HG03196 (cell line): ENCODE measurements around the gene CCR5.
"Not testable (repeated sequence)": the region's sequence is repeated elsewhere in the genome, so short reads cannot be mapped to it uniquely, and the experiment has no call there.

Experiments used
- ATAC-seq: cut with Tn5 transposase; IDR thresholded peaks from one replicate; pipeline ENCODE4 v1.9.1; 2021; ENCODE audit not compliant: unreplicated experiment

Gene CCR5

DNA sequence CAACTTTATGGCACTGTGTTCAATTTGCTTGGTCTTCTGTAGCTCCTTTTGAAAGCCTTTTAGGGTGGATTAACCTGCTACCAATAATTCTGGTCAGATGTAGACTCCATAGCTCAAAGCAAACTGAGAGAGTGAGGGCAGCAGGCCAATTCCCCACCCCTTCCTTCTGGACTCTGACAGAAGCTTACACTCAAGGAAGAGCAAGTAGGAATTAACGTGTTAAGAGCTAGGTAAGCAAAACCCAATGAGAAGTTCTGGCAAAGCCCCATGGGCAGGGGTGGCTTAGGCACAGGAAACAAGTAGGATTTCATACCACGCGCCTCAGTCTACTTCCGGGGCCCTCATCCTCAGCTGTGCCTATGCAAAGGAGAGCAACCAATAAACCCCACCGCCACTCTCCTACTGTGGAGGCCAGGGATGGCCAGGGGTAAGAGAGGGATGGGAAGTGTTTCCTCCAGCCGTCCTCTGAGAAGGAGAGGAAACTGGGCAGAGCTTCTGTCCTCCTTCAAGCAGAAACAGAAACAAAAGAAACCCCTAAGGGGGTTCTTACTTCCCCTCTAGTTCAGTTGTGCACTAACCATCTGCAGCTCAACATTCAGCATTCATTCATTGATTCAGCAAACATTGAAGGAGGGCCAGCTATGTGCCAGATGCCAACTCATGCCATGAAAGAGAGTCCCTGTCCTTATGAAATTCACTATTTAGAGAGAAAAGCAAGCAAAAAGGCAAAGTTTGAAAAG is 12.6 kb downstream of the CCR5 start:
- no peak for ATAC-seq

DNA sequence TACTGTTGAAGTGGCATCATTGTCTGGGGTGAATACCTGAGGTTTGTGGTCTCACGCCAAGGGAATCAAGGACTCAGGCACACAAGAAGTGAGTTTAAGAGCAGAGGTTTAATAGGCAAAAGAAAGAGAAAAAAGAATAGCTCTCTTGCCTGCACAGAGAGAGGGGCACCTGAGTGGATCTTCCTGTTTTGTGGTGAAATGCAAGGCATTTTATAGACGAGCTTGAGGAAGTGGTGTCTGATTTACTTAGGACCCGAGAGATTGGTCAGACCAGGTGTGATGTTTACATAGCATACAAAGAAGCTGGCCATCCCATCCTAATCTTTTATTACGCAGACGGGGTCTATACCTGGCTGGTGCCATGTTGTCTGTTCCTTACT is 13.2 kb downstream of the CCR5 start:
- no peak for ATAC-seq

DNA sequence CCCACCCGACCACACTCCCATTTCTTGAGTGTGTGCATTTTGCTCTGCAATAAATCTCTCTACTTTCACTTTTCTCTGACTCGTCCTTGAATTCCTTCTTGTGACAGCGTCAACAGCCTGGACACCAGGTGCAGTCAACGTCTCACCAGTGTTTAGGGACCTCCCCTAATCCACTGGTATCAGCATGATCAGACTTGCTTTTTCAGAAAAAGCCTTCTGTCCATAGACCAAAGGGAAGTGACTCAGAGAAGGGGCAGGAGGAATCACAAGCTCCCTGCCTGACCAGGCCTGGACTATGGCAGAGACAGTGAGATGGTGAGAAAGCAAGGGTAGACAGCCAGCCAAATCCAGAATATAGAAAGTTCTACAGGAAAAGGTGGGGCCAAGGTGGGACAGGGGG is 15.5 kb downstream of the CCR5 start:
- no peak for ATAC-seq

- ATAC-seq: not testable (repeated sequence)
These were observed 18.1 kb downstream of the CCR5 start for GRCh38 chr3:46388847-46389246.

GRCh38 chr3:46389306-46389705 is 18.6 kb downstream of the CCR5 start:
- ATAC-seq: no peak

DNA sequence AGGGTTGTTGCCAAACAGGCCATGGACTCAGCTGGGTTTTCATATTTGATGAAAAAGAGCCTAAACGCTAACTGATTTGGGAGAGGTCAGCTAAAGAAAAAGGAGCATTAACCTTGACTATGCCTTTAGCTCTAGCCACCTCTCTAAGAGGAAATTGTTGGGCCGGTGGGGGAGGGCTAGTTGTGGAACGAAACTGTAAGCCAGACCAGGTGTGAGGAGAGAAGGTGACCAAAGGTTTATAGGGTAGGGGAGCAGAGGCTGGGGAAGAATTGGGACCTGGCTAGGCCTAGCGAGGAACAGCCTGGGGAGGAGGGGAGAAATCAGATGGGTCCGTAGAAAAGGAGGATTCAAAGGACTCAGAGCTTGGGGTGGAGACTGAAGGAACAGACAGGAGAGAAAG is 20.8 kb downstream of the CCR5 start:
- not testable (repeated sequence) for ATAC-seq

DNA sequence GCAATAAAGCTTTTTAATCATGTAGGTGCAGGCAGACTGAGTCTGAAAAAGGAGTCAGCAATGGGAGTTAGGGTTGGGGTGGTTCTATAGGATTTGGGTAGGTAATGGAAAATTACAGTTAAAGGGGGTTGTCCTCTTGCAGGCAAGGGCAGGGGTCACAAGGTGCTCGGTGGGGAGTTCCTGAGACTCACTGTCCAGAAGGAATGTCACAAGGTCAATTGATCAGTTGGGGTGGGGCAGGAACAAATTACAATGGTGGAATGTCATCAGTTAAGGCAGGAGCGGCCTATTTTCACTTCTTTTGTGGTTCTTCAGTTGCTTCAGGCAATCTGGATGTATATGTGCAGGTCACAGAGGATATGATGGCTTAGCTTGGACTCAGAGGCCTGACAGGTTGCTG is 22.3 kb downstream of the CCR5 start:
- ATAC-seq: no peak

GRCh38 chr3:46393554-46394434 is 23.0 kb downstream of the CCR5 start:
- ATAC-seq: no peak

- no peak for ATAC-seq
These were observed 24.5 kb downstream of the CCR5 start for GRCh38 chr3:46395210-46395661.

- no peak for ATAC-seq
These were observed 25.2 kb downstream of the CCR5 start for GRCh38 chr3:46395766-46396530.

DNA sequence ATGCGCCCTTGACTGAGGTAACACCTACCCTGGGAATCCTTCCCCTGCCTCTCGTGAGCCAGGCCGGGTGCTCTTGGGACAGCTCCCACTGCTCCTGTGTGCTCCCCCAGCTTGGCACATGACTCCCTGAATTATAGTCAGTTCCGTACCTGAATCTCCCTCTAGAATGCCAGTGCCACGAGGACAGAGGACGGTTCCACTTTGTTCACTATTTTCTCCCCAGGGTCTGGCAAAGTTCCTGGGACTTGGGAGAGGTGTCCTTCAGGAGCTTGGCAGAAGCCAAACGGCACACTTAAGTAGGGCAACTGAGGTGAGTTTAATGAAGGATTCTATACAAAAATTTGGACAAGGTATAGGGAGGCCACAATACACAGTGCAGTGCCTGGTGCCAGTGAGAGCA is 26.4 kb downstream of the CCR5 start:
- no peak for ATAC-seq

GRCh38 chr3:46398186-46398955 is 27.6 kb downstream of the CCR5 start:
- no peak for ATAC-seq

- ATAC-seq: no peak
These were observed 28.4 kb downstream of the CCR5 start for GRCh38 chr3:46399098-46399497.

DNA sequence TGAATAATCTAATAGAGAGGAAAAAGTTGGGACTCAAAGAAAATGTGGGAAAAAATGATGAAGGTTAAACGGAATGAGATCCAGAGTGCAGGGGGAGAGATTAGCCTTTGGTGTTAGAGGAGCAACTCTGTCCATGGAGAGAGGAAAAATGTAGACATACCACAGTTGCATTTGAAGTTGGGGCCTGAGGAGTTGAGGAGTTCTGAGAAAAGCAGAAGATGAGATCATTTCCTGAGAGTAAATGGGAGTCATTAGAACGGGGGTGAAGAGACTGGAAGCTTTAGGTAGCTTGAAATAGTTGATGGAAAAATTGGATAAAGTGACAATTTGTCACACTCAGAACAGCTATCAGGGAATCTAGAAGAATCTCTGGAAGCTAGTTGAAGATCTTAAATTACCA is 28.8 kb downstream of the CCR5 start:
- no peak for ATAC-seq

DNA sequence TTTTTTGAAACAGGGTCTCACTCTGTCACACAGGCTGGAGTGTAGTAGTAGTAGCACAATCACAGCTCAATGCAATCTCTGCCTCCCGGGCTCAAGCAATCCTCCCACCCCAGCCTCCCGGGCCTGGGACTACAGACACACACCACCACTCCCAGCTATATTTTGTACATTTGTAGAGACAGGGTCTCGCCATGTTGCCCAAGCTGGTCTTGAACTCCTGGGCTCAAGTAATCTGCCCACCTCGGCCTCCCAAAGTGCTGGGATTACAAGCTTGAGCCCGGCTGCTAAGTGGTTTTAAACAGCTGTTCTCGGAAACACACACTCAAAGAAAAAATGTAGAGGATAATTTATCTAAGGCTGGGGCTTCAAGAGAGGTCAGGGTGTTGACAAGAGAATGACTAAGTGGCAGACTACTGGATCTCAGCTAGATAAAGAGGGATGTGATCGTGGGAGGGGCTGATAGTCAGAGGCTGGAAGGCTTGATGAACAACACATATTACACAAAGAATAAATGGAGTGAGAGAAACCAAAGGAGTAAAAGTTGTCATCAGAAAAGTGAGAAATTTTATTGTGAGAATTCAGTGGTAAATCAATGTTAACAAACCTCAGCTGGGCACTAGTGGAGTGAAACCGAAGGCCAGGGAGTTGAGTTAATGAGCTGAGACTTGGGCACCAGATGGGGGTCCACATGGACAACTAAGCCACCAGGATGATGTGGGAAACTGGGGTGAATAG is 29.4 kb downstream of the CCR5 start:
- no peak for ATAC-seq

GRCh38 chr3:46400846-46401245 is 30.1 kb downstream of the CCR5 start:
- ATAC-seq: no peak

DNA sequence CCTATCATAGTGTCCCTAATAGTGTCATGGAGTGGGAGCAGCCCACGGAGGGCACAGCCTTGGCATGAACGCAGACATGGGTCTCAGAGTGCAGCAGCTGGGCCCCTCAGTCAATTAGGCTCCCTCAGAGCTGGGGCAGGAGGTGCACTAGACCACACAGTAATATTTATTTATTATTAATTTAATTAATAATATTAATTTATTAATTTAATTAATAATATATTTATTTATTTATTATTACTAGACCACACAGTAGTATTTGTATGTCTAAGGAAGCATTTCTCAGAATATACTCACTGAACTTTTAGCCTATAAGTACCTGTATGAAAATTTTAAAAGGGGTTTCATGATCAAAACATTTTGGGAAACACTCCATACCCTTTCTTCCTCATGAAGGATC is 30.8 kb downstream of the CCR5 start:
- ATAC-seq: no peak

- not testable (repeated sequence) for ATAC-seq
These were observed 32.2 kb downstream of the CCR5 start for GRCh38 chr3:46402902-46403301.

DNA sequence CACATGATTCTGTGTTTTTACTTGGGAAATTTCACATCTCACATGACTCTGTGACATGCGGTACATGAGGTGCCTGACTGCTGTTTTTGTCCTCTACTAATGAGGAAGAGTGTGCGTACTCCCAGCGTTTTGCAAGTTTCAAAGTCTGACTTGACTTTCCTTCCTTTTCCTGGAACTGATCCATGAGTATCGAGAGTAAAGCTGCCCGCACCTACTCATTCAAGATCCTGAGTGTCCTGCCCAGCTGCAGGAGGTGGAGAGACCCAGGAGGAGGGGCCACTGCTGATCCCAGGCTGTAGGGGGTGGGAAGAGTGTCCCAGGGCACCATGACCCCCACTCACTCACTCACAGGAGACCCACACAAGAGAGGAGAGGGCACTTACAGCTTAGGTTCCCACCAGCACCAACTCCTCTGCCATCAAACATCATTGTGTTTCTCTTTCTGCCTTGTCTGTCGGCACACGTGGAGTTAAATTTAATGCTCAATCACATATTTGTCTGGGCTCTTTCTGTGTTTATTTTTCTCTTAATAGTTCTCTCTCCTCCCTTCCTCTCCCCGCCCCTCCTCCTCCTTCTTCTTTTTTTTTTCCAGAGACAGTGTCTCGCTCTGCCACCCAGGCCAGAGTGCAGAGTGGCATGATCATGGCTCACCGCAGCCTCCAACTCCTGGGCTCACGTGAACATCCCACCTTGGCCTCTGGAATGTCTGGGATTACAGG is 34.7 kb downstream of the CCR5 start:
- no peak for ATAC-seq

DNA sequence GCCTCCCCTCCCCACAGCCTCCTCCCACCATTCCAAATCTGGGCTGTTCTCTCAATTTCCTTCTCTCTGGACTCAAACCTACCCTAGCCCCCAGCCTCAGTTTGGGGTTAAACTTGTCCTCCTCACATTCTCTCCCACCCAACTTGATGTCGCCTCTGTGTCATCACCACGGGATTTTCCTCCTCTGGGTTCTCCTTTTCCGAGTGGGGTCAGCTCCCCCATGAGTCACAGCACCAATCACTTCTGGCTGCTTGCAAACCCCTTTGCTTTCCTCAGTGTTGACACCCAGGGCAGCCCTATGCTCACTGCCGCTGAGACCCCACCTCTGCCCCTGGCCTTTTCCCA is 35.7 kb downstream of the CCR5 start:
- ATAC-seq: no peak
